ENCODE data around the gene TNPO3. TPM values are rescaled to one million over a fixed set of nuclear protein-coding genes. Genes with fewer than 3 reads are reported as not detected.

The TNPO3 gene
- total RNA-seq, 1 donor from 2014 or later, result 96.2 TPM

DNA sequence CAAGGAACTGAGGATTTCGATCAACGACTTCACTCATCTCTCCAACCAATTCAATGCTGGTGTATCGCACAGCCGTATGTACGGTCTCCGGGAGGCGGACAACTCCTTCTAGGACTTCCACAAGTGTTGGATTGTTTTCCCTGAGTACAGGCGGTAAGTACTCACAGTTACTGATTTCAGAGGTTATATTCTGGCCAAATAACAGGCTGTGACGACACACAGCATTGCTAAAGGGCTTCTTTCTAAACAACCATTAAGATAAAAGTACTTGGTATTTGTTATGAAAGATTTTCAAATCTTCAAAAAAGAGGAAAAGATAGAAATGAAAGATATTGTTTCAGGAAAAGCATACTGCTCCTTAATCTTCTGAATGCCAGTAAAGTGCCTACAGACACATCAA is 65.0 kb downstream of the TNPO3 start:
- Histone ChIP-seq H3K27ac (no peak overlapping the region), H3K27me3 (no peaks in the 10 kb centered on the region), H3K79me2 (ENCODE audit: low read depth) (no peaks in the 10 kb centered on the region), H4K20me1 (ENCODE audit: low read depth) (peaks cover 4% of the 10 kb centered on the region), H3K4me1 (no peaks in the 10 kb centered on the region), H3K4me3 (no peak overlapping the region), H3K9ac (no peak overlapping the region), H3K4me2 (no peak overlapping the region), H3F3A (ENCODE audit: low read depth) (peaks cover 4% of the 10 kb centered on the region), H3K9me3 (ENCODE audit: low read depth) (no peaks in the 10 kb centered on the region), H2AFZ (replicated peaks) (no peak overlapping the region), H3K36me3 (peaks cover 26% of the 10 kb centered on the region)
- Mint-ChIP-seq H3K36me3 (peaks cover 22% of the 10 kb centered on the region), H3K9me3 (no peaks in the 10 kb centered on the region), H3K4me3 (no peak overlapping the region), H3K27me3 (ENCODE audit: insufficient read depth, low read depth) (peaks cover 3% of the 10 kb centered on the region), H3K4me1 (no peaks in the 10 kb centered on the region), H3K27ac (no peak overlapping the region)
- TF ChIP-seq EZH2phosphoT487 (IDR thresholded peaks at IDR 0.05), result no peak
- TF ChIP-seq EZH2 (IDR thresholded peaks at IDR 0.05), result no peak
- TF ChIP-seq, protein P1, sequence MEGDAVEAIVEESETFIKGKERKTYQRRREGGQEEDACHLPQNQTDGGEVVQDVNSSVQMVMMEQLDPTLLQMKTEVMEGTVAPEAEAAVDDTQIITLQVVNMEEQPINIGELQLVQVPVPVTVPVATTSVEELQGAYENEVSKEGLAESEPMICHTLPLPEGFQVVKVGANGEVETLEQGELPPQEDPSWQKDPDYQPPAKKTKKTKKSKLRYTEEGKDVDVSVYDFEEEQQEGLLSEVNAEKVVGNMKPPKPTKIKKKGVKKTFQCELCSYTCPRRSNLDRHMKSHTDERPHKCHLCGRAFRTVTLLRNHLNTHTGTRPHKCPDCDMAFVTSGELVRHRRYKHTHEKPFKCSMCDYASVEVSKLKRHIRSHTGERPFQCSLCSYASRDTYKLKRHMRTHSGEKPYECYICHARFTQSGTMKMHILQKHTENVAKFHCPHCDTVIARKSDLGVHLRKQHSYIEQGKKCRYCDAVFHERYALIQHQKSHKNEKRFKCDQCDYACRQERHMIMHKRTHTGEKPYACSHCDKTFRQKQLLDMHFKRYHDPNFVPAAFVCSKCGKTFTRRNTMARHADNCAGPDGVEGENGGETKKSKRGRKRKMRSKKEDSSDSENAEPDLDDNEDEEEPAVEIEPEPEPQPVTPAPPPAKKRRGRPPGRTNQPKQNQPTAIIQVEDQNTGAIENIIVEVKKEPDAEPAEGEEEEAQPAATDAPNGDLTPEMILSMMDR (IDR thresholded peaks at IDR 0.05), result no peak
- DNase-seq (ENCODE audit: low spot score), result no peak

DNA sequence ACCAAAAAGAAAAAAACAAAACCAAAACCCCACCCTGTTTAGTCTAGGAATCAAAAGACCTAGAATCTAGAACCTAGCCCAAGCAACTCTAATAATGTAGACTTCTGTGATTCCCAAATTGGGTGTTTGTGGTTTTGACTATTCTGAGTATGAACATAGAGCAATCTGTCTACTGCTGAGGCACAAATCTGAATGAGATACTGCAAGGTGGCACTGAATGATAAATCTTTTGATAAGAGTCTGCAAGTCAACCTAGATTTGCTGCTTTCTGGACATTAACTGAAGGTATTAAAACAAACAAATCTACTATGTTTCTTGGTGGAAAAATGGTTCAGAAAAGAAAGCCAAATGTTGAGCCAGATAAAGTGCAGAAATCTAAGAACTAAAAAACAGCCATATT is 66.5 kb downstream of the TNPO3 start:
- H3K36me3 Mint-ChIP-seq, result peaks cover 31% of the 10 kb centered on the region
- Histone ChIP-seq H3K4me1 (no peaks in the 10 kb centered on the region), H3K27ac (no peak overlapping the region), H3K4me2 (no peak overlapping the region), H3F3A (ENCODE audit: low read depth) (peaks cover 4% of the 10 kb centered on the region), H4K20me1 (ENCODE audit: low read depth) (peaks cover 4% of the 10 kb centered on the region), H3K27me3 (no peaks in the 10 kb centered on the region), H2AFZ (replicated peaks) (no peak overlapping the region), H3K9me3 (ENCODE audit: low read depth) (no peaks in the 10 kb centered on the region), H3K79me2 (ENCODE audit: low read depth) (no peaks in the 10 kb centered on the region), H3K9ac (no peak overlapping the region), H3K36me3 (peaks cover 37% of the 10 kb centered on the region), H3K4me3 (no peak overlapping the region)
- H3K27me3 Mint-ChIP-seq (ENCODE audit: insufficient read depth, low read depth), result peaks cover 3% of the 10 kb centered on the region
- DNase-seq (ENCODE audit: low spot score), result no peak
- TF ChIP-seq EZH2 (IDR thresholded peaks at IDR 0.05), result no peak
- TF ChIP-seq, protein P1 (IDR thresholded peaks at IDR 0.05), result no peak
- no peak for TF ChIP-seq EZH2phosphoT487 (IDR thresholded peaks at IDR 0.05)
- H3K4me1 Mint-ChIP-seq, result no peaks in the 10 kb centered on the region
- no peaks in the 10 kb centered on the region for H3K9me3 Mint-ChIP-seq
- H3K27ac Mint-ChIP-seq, result no peak overlapping the region
- no peak overlapping the region for H3K4me3 Mint-ChIP-seq

DNA sequence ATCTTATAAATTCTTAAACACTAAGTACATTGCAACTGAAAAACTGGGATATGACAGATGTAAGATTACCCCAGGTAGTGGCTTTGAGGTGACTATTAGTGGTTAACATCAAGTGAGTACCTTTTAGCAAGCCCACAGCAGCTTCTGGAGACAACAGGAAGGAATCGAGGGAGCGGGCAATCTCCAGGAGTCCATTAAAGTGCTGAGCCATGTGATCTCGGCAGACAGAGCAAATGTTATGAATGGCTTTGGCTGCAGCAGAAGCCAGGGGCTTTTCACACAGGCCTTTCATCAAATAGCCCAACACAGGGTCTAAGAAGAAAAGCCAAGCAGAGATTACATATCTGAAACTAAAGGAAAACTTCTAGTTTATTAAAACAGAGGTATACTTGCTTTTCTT is 68.3 kb downstream of the TNPO3 start:
- H3K9me3 ChIP-seq (ENCODE audit: low read depth), result no peaks in the 10 kb centered on the region
- H3K4me1 Mint-ChIP-seq, result no peaks in the 10 kb centered on the region
- no peaks in the 10 kb centered on the region for H3K9me3 Mint-ChIP-seq
- no peak overlapping the region for H3K4me3 Mint-ChIP-seq
- no peak overlapping the region for H3K4me3 ChIP-seq
- H3K79me2 ChIP-seq (ENCODE audit: low read depth), result no peaks in the 10 kb centered on the region
- H3K36me3 Mint-ChIP-seq, result peaks cover 45% of the 10 kb centered on the region
- H2AFZ ChIP-seq (replicated peaks), result no peak overlapping the region
- H3K27ac Mint-ChIP-seq, result no peak overlapping the region
- peaks cover 3% of the 10 kb centered on the region for H3K27me3 Mint-ChIP-seq (ENCODE audit: insufficient read depth, low read depth)
- DNase-seq (ENCODE audit: low spot score), result no peak
- H3K36me3 ChIP-seq, result peaks cover 39% of the 10 kb centered on the region
- H3K9ac ChIP-seq, result no peak overlapping the region
- no peaks in the 10 kb centered on the region for H3K4me1 ChIP-seq
- H3F3A ChIP-seq (ENCODE audit: low read depth), result peaks cover 4% of the 10 kb centered on the region
- TF ChIP-seq, protein P1 (IDR thresholded peaks at IDR 0.05), result no peak
- TF ChIP-seq EZH2phosphoT487 (IDR thresholded peaks at IDR 0.05) (no peak), EZH2 (IDR thresholded peaks at IDR 0.05) (no peak)
- H3K27ac ChIP-seq, result peak overlapping the region; percentile 16
- no peak overlapping the region for H3K4me2 ChIP-seq
- H3K27me3 ChIP-seq, result no peaks in the 10 kb centered on the region
- H4K20me1 ChIP-seq (ENCODE audit: low read depth), result peaks cover 4% of the 10 kb centered on the region

Data from neural progenitor cell (in vitro differentiated cells).